Osteocyte (in vitro differentiated cells): Measurements from ENCODE around the gene BPIFA2. TPM values are rescaled to one million over a fixed set of nuclear protein-coding genes. Genes with fewer than 3 reads are reported as not detected.

Experiments
- DNase-seq: peaks from one replicate; pipeline ENCODE4 v3.0.0; 2021; ENCODE audit warnings: mixed read lengths; ENCODE audit not compliant: unreplicated experiment; ENCODE audit errors: extremely low spot score
- H3K27ac Mint-ChIP-seq: one replicate; pipeline ENCODE4 v1.8.0; 2021; ENCODE audit warnings: mild to moderate bottlenecking, mixed read lengths; ENCODE audit not compliant: unreplicated experiment
- H3K27me3 Mint-ChIP-seq: one replicate; pipeline ENCODE4 v1.8.0; 2021; ENCODE audit warnings: mixed read lengths; ENCODE audit not compliant: unreplicated experiment
- H3K36me3 Mint-ChIP-seq: one replicate; pipeline ENCODE4 v1.8.0; 2021; ENCODE audit warnings: mixed read lengths; ENCODE audit not compliant: unreplicated experiment
- H3K4me1 Mint-ChIP-seq: one replicate; pipeline ENCODE4 v1.8.0; 2021; ENCODE audit warnings: mixed read lengths; ENCODE audit not compliant: unreplicated experiment
- H3K4me3 Mint-ChIP-seq: one replicate; pipeline ENCODE4 v1.8.0; 2021; ENCODE audit warnings: mild to moderate bottlenecking, moderate library complexity, mixed read lengths; ENCODE audit not compliant: unreplicated experiment
- H3K9me3 Mint-ChIP-seq: one replicate; pipeline ENCODE4 v1.8.0; 2021; ENCODE audit warnings: mixed read lengths; ENCODE audit not compliant: unreplicated experiment
- total RNA-seq: library from RNA; stranded (reverse); gene quantifications from 2 replicates; pipeline ENCODE4 v1.2.1, GENCODE V29; 2021
- TF ChIP-seq, protein P1 (sequence below): fragments of 200-600 bp; sonication (generic); IDR thresholded peaks from 2 replicates; pipeline ENCODE4 v1.5.0; 2021; ENCODE audit warnings: antibody characterized with exemption, mild to moderate bottlenecking, moderate library complexity

Gene BPIFA2
- total RNA-seq, 1 donor from 2014 or later = not detected

DNA sequence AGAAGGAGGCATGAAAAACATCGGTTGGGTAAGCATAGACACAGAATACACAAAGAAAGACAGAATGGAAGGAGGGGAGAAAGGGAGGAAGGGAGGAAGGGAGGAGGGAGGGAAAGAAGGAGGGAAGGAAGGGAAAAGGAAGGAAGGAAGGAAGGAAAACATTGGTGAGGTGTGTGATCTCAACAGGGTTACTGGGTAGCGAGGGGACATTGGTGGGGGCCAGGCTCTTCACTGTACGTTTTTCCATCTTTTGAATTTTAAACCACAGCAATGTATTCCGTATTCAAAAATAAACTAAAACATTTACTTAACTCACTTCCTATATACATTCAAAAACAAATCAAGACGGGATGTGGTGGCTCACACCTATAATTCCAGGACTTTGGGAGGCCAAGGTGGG is 20.7 kb upstream of the BPIFA2 start:
- Mint-ChIP-seq H3K27me3 (peaks cover 14% of the 10 kb centered on the region), H3K36me3 (peaks cover 2% of the 10 kb centered on the region)
- no peak for DNase-seq

GRCh38 chr20:33148040-33148439 is 19.9 kb upstream of the BPIFA2 start:
- H3K36me3 Mint-ChIP-seq = peaks cover 2% of the 10 kb centered on the region
- H3K4me3 Mint-ChIP-seq = no peak overlapping the region
- DNase-seq = no peak
- TF ChIP-seq, protein P1, sequence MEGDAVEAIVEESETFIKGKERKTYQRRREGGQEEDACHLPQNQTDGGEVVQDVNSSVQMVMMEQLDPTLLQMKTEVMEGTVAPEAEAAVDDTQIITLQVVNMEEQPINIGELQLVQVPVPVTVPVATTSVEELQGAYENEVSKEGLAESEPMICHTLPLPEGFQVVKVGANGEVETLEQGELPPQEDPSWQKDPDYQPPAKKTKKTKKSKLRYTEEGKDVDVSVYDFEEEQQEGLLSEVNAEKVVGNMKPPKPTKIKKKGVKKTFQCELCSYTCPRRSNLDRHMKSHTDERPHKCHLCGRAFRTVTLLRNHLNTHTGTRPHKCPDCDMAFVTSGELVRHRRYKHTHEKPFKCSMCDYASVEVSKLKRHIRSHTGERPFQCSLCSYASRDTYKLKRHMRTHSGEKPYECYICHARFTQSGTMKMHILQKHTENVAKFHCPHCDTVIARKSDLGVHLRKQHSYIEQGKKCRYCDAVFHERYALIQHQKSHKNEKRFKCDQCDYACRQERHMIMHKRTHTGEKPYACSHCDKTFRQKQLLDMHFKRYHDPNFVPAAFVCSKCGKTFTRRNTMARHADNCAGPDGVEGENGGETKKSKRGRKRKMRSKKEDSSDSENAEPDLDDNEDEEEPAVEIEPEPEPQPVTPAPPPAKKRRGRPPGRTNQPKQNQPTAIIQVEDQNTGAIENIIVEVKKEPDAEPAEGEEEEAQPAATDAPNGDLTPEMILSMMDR = no peak
- no peaks in the 10 kb centered on the region for H3K4me1 Mint-ChIP-seq
- peaks cover 14% of the 10 kb centered on the region for H3K27me3 Mint-ChIP-seq
- no peak overlapping the region for H3K27ac Mint-ChIP-seq
- H3K9me3 Mint-ChIP-seq = peaks cover 5% of the 10 kb centered on the region

More for the DNA sequence above, 20.7 kb upstream of the BPIFA2 start:
- Mint-ChIP-seq H3K27ac (no peak overlapping the region), H3K4me1 (no peaks in the 10 kb centered on the region), H3K4me3 (no peak overlapping the region), H3K9me3 (peaks cover 13% of the 10 kb centered on the region)
- TF ChIP-seq, protein P1 = no peak

DNA sequence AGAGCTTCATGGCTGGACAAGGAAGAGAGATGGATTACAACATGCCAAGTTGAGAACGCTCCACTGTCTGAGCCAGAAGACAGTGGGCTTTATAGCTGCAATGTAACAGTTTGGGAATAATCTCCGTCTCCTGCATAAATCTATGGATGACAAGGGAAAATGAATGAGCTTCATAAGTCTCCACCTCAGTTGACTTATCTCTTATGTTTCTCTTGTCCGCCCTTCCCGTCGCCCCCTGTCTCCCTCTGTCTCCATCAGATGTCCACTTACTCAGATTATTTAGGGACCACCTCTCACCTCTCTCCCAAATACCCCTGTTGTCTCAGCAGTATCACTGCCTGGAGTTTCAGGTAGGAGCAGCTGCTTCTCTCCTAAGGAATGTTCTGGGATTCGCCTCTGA is 13.7 kb upstream of the BPIFA2 start:
- H3K27me3 Mint-ChIP-seq = peaks cover 17% of the 10 kb centered on the region
- no peak for DNase-seq
- H3K4me3 Mint-ChIP-seq = no peak overlapping the region

GRCh38 chr20:33158637-33159385 is 9.1 kb upstream of the BPIFA2 start:
- H3K27me3 Mint-ChIP-seq = peaks cover 12% of the 10 kb centered on the region
- DNase-seq = no peak

More for the DNA sequence above, 13.7 kb upstream of the BPIFA2 start:
- TF ChIP-seq, protein P1 = no peak
- no peak overlapping the region for H3K27ac Mint-ChIP-seq
- no peaks in the 10 kb centered on the region for H3K36me3 Mint-ChIP-seq
- no peaks in the 10 kb centered on the region for H3K4me1 Mint-ChIP-seq
- H3K9me3 Mint-ChIP-seq = no peaks in the 10 kb centered on the region

GRCh38 chr20:33159713-33160112 is 8.2 kb upstream of the BPIFA2 start:
- no peak overlapping the region for H3K27ac Mint-ChIP-seq
- TF ChIP-seq, protein P1 = no peak
- no peaks in the 10 kb centered on the region for H3K36me3 Mint-ChIP-seq
- H3K4me3 Mint-ChIP-seq = no peak overlapping the region
- no peak for DNase-seq
- no peaks in the 10 kb centered on the region for H3K9me3 Mint-ChIP-seq
- peaks cover 9% of the 10 kb centered on the region for H3K27me3 Mint-ChIP-seq
- no peaks in the 10 kb centered on the region for H3K4me1 Mint-ChIP-seq

More at GRCh38 chr20:33158637-33159385, 9.1 kb upstream of the BPIFA2 start:
- H3K9me3 Mint-ChIP-seq = no peaks in the 10 kb centered on the region
- H3K27ac Mint-ChIP-seq = no peak overlapping the region
- no peak overlapping the region for H3K4me3 Mint-ChIP-seq
- TF ChIP-seq, protein P1 = no peak
- H3K4me1 Mint-ChIP-seq = no peaks in the 10 kb centered on the region
- H3K36me3 Mint-ChIP-seq = no peaks in the 10 kb centered on the region
